MCF 10A (cell line): ENCODE measurements around the gene TUBA8. TPM values are rescaled to one million over a fixed set of nuclear protein-coding genes. Genes with fewer than 3 reads are reported as not detected.
"Not testable (repeated sequence)": the region's sequence is repeated elsewhere in the genome, so short reads cannot be mapped to it uniquely, and the experiment has no call there.

Experiments used
- BruUV-seq: library from RNA; stranded (reverse); fragments of 400-500 nt; replicated peaks from 2 replicates; lab custom pipeline; 2021; lab: Mats Ljungman, UMichigan
- CTCF ChIA-PET: fragments of 300-600 bp; sonication (Branson Sonifier 250); formaldehyde crosslinking; extraction: SDS; loops from one replicate; lab custom pipeline; 2021; ENCODE audit warnings: antibody characterized with exemption, inconsistent platforms; lab: Yijun Ruan, JAX
- POLR2A ChIA-PET: fragments of 300-600, 350-650 bp; sonication (Branson Sonifier 250); formaldehyde crosslinking; extraction: SDS; loops from one replicate; lab custom pipeline; 2020; ENCODE audit warnings: antibody characterized with exemption, inconsistent platforms; lab: Yijun Ruan, JAX
- DNase-seq: peaks from one replicate; pipeline ENCODE4 v3.0.0-alpha.2; 2018; ENCODE audit not compliant: unreplicated experiment
- H3K27ac Mint-ChIP-seq: one replicate; pipeline ENCODE4 v1.8.0; 2022; ENCODE audit warnings: mild to moderate bottlenecking, low read depth, mixed read lengths; ENCODE audit not compliant: unreplicated experiment
- H3K27me3 Mint-ChIP-seq: one replicate; pipeline ENCODE4 v1.8.0; 2022; ENCODE audit warnings: mixed read lengths; ENCODE audit not compliant: insufficient read depth, unreplicated experiment
- H3K36me3 Mint-ChIP-seq: one replicate; pipeline ENCODE4 v1.8.0; 2022; ENCODE audit warnings: mild to moderate bottlenecking, moderate library complexity, mixed read lengths; ENCODE audit not compliant: insufficient read depth, unreplicated experiment
- H3K4me1 Mint-ChIP-seq: one replicate; pipeline ENCODE4 v1.8.0; 2022; ENCODE audit warnings: mixed read lengths; ENCODE audit not compliant: insufficient read depth, unreplicated experiment
- H3K4me3 Mint-ChIP-seq: one replicate; pipeline ENCODE4 v1.8.0; 2022; ENCODE audit warnings: mild to moderate bottlenecking, moderate library complexity, mixed read lengths; ENCODE audit not compliant: unreplicated experiment
- H3K9me3 Mint-ChIP-seq: one replicate; pipeline ENCODE4 v1.8.0; 2022; ENCODE audit warnings: mixed read lengths; ENCODE audit not compliant: unreplicated experiment
- CTCF ChIP-seq: fragments of 200-600 bp; IDR thresholded peaks from one replicate; pipeline ENCODE4 v1.8.0; 2022; ENCODE audit warnings: antibody characterized with exemption, mild to moderate bottlenecking; ENCODE audit not compliant: unreplicated experiment
- intact Hi-C: fragments of 100-400 bp; cut with micrococcal nuclease; formaldehyde crosslinking; loops from 2 replicates; pipeline ENCODE4 v1.14.1; 2022
- total RNA-seq: library from RNA; stranded (reverse); gene quantifications from 2 replicates; pipeline ENCODE4 v1.2.3, GENCODE V29; 2022

Gene TUBA8
- total RNA-seq, 1 experiment from 2014 or later, result not detected

- peak; percentile 16 for DNase-seq
- CTCF ChIA-PET, result no interaction called here
- no TSS peak for BruUV-seq
- Mint-ChIP-seq H3K9me3 (no peaks in the 10 kb centered on the region), H3K27ac (no peak overlapping the region), H3K4me1 (peaks cover 7% of the 10 kb centered on the region), H3K4me3 (no peak overlapping the region), H3K27me3 (no peaks in the 10 kb centered on the region), H3K36me3 (no peaks in the 10 kb centered on the region)
- POLR2A ChIA-PET, result interaction anchor here (0.9 kb wide), 1 partner anchor 303 kb away, joined by 3 read pairs; no protein-coding TSS in a partner anchor
- no peak for TF ChIP-seq CTCF
- intact Hi-C loops, result no loop called here
These were observed 9.0 kb downstream of the TUBA8 start for GRCh38 chr22:18119409-18120110.

GRCh38 chr22:18120857-18121256, 10.2 kb downstream of the TUBA8 start:
- intact Hi-C loops, result no loop called here
- no TSS peak for BruUV-seq
- H3K4me1 Mint-ChIP-seq, result peaks cover 7% of the 10 kb centered on the region
- ChIA-PET CTCF (no interaction called here), POLR2A (no interaction called here)
- H3K27ac Mint-ChIP-seq, result no peak overlapping the region
- TF ChIP-seq CTCF, result no peak
- no peaks in the 10 kb centered on the region for H3K36me3 Mint-ChIP-seq
- no peaks in the 10 kb centered on the region for H3K27me3 Mint-ChIP-seq
- DNase-seq, result no peak
- no peaks in the 10 kb centered on the region for H3K9me3 Mint-ChIP-seq
- H3K4me3 Mint-ChIP-seq, result no peak overlapping the region

GRCh38 chr22:18121506-18121905, 10.9 kb downstream of the TUBA8 start:
- H3K9me3 Mint-ChIP-seq, result no peaks in the 10 kb centered on the region
- CTCF ChIA-PET, result no interaction called here
- intact Hi-C loops, result no loop called here
- no peak overlapping the region for H3K4me3 Mint-ChIP-seq
- no peak for TF ChIP-seq CTCF
- no TSS peak for BruUV-seq
- H3K4me1 Mint-ChIP-seq, result peaks cover 7% of the 10 kb centered on the region
- POLR2A ChIA-PET, result no interaction called here
- H3K36me3 Mint-ChIP-seq, result no peaks in the 10 kb centered on the region
- H3K27ac Mint-ChIP-seq, result no peak overlapping the region
- H3K27me3 Mint-ChIP-seq, result no peaks in the 10 kb centered on the region
- no peak for DNase-seq

- no peaks in the 10 kb centered on the region for H3K27me3 Mint-ChIP-seq
These were observed 11.4 kb downstream of the TUBA8 start for GRCh38 chr22:18121954-18122554.

GRCh38 chr22:18123476-18124025, 12.9 kb downstream of the TUBA8 start:
- H3K27me3 Mint-ChIP-seq, H3K36me3 Mint-ChIP-seq, POLR2A ChIA-PET, H3K9me3 Mint-ChIP-seq, DNase-seq, intact Hi-C loops, H3K27ac Mint-ChIP-seq, BruUV-seq, CTCF ChIA-PET, H3K4me1 Mint-ChIP-seq, H3K4me3 Mint-ChIP-seq: not testable (repeated sequence)

More at GRCh38 chr22:18121954-18122554, 11.4 kb downstream of the TUBA8 start:
- no peak for DNase-seq
- BruUV-seq, result no TSS peak
- H3K4me1 Mint-ChIP-seq, result peaks cover 7% of the 10 kb centered on the region
- no peak overlapping the region for H3K27ac Mint-ChIP-seq
- no peak for TF ChIP-seq CTCF
- no peaks in the 10 kb centered on the region for H3K36me3 Mint-ChIP-seq
- H3K4me3 Mint-ChIP-seq, result no peak overlapping the region
- ChIA-PET POLR2A (no interaction called here), CTCF (interaction anchor here (0.6 kb wide), 2 partner anchors 22 to 376 kb away, joined by 3 to 4 read pairs; no protein-coding TSS in a partner anchor)
- no peaks in the 10 kb centered on the region for H3K9me3 Mint-ChIP-seq
- intact Hi-C loops, result no loop called here
